Fibroblast of lung (primary cell): ENCODE measurements around the gene RAPGEF5. TPM values are rescaled to one million over a fixed set of nuclear protein-coding genes. Genes with fewer than 3 reads are reported as not detected.

Experiments used
- DNase-seq, 2 donors: peaks; one replicate each; pipeline versions ENCODE4 v3.0.0 to v3.0.0-alpha.2; 2010; ENCODE audit warnings: low read depth in 2 of 2
- H2AFZ ChIP-seq: 2 replicates; pipeline ENCODE4 v1.5.1; 2012; ENCODE audit warnings: low read length, control low read depth, inconsistent platforms
- H3K27ac ChIP-seq: 2 replicates; pipeline ENCODE4 v1.5.1; 2011; ENCODE audit warnings: low read length, control low read depth; ENCODE audit not compliant: insufficient read depth
- H3K27me3 ChIP-seq: 2 replicates; pipeline ENCODE4 v1.5.1; 2011; ENCODE audit warnings: mild to moderate bottlenecking, low read length; ENCODE audit not compliant: control insufficient read depth, insufficient read depth
- H3K36me3 ChIP-seq: 2 replicates; pipeline ENCODE4 v1.5.1; 2011; ENCODE audit warnings: low read length; ENCODE audit not compliant: control insufficient read depth, insufficient read depth
- H3K4me1 ChIP-seq: 2 replicates; pipeline ENCODE4 v1.5.1; 2011; ENCODE audit warnings: low read length; ENCODE audit not compliant: control insufficient read depth, insufficient read depth; ENCODE audit errors: extremely low read depth
- H3K4me2 ChIP-seq: 2 replicates; pipeline ENCODE4 v1.5.1; 2011; ENCODE audit warnings: low read length, control low read depth; ENCODE audit not compliant: insufficient read depth; ENCODE audit errors: extremely low read depth
- H3K4me3 ChIP-seq, 4 experiments: fragments of 200-600 bp in 1 of 4; sonication (generic) in 1 of 4; replicated peaks in 1 of 4; 2 replicates each; pipeline ENCODE4 v1.5.1; 2011 to 2016; ENCODE audit warnings: low read length in 4 of 4, low read depth in 3 of 4, mild to moderate bottlenecking in 3 of 4, control low read depth in 2 of 4, inconsistent platforms in 1 of 4, mixed read lengths in 1 of 4; ENCODE audit not compliant: insufficient read depth in 1 of 4; ENCODE audit errors: control extremely low read depth in 1 of 4
- H3K79me2 ChIP-seq: 2 replicates; pipeline ENCODE4 v1.5.1; 2012; ENCODE audit warnings: mild to moderate bottlenecking, low read length, inconsistent platforms; ENCODE audit not compliant: control insufficient read depth, insufficient read depth
- H3K9ac ChIP-seq: 2 replicates; pipeline ENCODE4 v1.5.1; 2011; ENCODE audit warnings: mild to moderate bottlenecking, low read length, control low read depth; ENCODE audit not compliant: insufficient read depth
- H3K9me3 ChIP-seq: 2 replicates; pipeline ENCODE4 v1.5.1; 2012; ENCODE audit warnings: low read depth, low read length; ENCODE audit not compliant: control insufficient read depth, insufficient read depth
- H4K20me1 ChIP-seq: 2 replicates; pipeline ENCODE4 v1.5.1; 2011; ENCODE audit warnings: low read length; ENCODE audit not compliant: control insufficient read depth, insufficient read depth; ENCODE audit errors: extremely low read depth
- EZH2 ChIP-seq: IDR thresholded peaks from 2 replicates; pipeline ENCODE4 v1.5.1; 2012; ENCODE audit warnings: low read length, control low read depth, mild to moderate bottlenecking; ENCODE audit errors: missing control alignments
- polyA plus RNA-seq, 2 donors: library from polyadenylated mRNA; depleted of rRNA in 1 of 2; stranded (reverse) in 1 of 2; unstranded in 1 of 2; fragments of >200 nt; gene quantifications; 2 replicates each; pipeline ENCODE4 v1.2.1, GENCODE V29; 2011 to 2012; ENCODE audit warnings: missing spikeins in 1 of 2
- total RNA-seq: library from RNA; depleted of rRNA; stranded (reverse); fragments of >200 nt; gene quantifications from 2 replicates; pipeline ENCODE4 v1.2.1, GENCODE V29; 2014
- TF ChIP-seq, protein P1 (sequence below), 2 donors: IDR thresholded peaks in 1 of 2; conservative IDR thresholded peaks in 1 of 2; 1 replicate in 1 of 2; 2 replicates in 1 of 2; pipeline ENCODE4 v1.5.1; 2011 to 2012; ENCODE audit warnings: low read length in 2 of 2, control low read depth in 1 of 2, inconsistent platforms in 1 of 2, low read depth in 1 of 2, mild to moderate bottlenecking in 1 of 2

The RAPGEF5 gene
- total and polyA plus RNA-seq, 2 donors (not counting 1 experiment from before 2014, with no cell fraction given): 1.4 to 1.5 TPM

DNA sequence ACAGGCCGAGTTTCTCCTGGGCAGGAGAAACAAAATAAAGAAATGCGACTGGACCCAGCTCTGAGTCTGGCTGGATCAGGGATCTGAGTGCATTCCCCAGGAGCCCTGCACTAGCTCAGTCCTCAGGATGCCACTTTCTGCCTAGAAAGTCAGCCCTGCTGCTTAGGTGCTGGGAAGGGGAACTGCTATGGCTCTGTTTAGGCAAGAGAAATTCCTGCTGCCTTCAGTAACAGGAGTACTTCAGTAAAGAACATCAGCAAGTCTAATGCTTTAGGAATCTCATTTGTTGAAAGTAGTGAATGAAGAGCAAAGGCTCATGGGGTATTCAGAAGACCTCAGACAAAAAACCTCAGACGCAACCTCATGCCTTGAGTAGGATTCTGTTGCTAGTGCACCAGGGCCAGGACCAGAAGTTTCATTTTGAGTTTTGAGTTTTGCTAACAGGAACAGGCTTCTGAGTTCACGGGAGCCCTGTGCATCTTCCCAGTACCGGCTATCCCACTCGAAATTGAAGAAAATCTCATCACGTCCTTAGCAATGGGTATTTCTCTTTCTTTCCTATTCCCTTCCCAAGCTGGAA is 240.4 kb downstream of the RAPGEF5 start:
- Histone ChIP-seq H3K27ac (no peak overlapping the region), H3K4me3 (no peak overlapping the region), H3K4me2 (no peak overlapping the region), H3K4me1 (no peaks in the 10 kb centered on the region), H3K9me3 (no peaks in the 10 kb centered on the region), H3K27me3 (no peaks in the 10 kb centered on the region), H2AFZ (no peak overlapping the region), H3K9ac (no peak overlapping the region), H4K20me1 (no peaks in the 10 kb centered on the region), H3K36me3 (no peaks in the 10 kb centered on the region), H3K79me2 (no peaks in the 10 kb centered on the region)
- TF ChIP-seq EZH2: no peak
- DNase-seq: peak in 1 of 2 donors; percentile 50

DNA sequence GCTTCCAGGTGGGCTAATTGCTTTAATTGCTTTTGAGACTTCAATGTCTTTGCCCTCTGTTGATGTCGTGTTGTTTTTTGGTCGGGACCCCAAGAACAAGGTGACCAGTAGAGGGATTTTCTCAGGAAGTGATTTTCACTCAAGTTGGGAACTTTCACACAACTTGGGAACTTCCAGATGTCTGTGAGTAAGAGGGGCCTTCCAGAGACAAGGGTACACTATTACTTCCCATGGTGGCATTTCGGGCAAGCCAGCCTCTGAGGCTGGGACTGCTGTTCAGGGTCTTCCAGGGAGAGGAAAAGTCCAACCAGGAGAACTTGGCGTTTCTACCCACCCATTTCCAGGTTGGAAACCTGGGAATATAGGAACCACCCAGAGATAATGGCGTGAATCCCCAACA is 241.3 kb downstream of the RAPGEF5 start:
- Histone ChIP-seq H3K4me1 (no peaks in the 10 kb centered on the region), H4K20me1 (no peaks in the 10 kb centered on the region), H3K27ac (no peak overlapping the region), H2AFZ (no peak overlapping the region), H3K79me2 (no peaks in the 10 kb centered on the region), H3K4me3 (no peak overlapping the region), H3K36me3 (no peaks in the 10 kb centered on the region), H3K4me2 (no peak overlapping the region), H3K27me3 (no peaks in the 10 kb centered on the region), H3K9me3 (no peaks in the 10 kb centered on the region), H3K9ac (no peak overlapping the region)
- TF ChIP-seq EZH2: no peak
- TF ChIP-seq, protein P1, sequence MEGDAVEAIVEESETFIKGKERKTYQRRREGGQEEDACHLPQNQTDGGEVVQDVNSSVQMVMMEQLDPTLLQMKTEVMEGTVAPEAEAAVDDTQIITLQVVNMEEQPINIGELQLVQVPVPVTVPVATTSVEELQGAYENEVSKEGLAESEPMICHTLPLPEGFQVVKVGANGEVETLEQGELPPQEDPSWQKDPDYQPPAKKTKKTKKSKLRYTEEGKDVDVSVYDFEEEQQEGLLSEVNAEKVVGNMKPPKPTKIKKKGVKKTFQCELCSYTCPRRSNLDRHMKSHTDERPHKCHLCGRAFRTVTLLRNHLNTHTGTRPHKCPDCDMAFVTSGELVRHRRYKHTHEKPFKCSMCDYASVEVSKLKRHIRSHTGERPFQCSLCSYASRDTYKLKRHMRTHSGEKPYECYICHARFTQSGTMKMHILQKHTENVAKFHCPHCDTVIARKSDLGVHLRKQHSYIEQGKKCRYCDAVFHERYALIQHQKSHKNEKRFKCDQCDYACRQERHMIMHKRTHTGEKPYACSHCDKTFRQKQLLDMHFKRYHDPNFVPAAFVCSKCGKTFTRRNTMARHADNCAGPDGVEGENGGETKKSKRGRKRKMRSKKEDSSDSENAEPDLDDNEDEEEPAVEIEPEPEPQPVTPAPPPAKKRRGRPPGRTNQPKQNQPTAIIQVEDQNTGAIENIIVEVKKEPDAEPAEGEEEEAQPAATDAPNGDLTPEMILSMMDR (conservative IDR thresholded peaks at IDR 0.05 in 1 of 2, IDR thresholded peaks at IDR 0.05 in 1 of 2; ENCODE audit: low read depth in 1 of 2, low read length in 2 of 2): no peak
- DNase-seq: no peak

DNA sequence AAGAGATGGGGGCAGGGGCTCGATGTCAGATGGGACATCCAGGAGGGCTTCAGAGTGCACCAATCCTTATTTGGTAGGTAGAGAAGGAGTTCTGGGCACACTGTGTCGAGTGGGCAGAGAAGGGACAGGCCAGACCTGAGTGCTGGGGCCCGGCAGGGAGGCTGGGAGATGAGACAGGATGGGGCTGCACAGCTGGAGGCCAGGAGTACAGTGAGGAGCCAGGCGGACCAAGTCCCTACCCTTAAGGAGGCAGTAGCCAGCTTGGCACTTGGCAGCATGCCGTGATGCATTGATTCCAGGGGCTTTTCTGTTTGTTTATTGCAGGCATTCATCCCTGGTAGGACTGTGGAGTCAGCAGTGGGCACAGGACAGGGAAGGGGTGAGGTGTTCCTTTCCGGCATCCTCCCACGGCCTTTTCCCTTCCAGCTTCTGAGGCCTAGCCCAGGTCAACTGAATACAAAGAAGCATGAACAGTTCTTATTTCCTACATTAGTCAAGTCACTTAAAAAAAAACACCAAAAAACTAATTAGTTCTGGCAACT is 242.4 kb downstream of the RAPGEF5 start:
- Histone ChIP-seq H3K4me3 (no peak overlapping the region), H3K36me3 (no peaks in the 10 kb centered on the region), H3K27ac (no peak overlapping the region), H3K27me3 (no peaks in the 10 kb centered on the region), H2AFZ (no peak overlapping the region), H4K20me1 (no peaks in the 10 kb centered on the region), H3K9me3 (no peaks in the 10 kb centered on the region), H3K79me2 (no peaks in the 10 kb centered on the region), H3K9ac (no peak overlapping the region), H3K4me1 (no peaks in the 10 kb centered on the region), H3K4me2 (no peak overlapping the region)
- no peak for TF ChIP-seq EZH2
- TF ChIP-seq, protein P1 (conservative IDR thresholded peaks at IDR 0.05 in 1 of 2, IDR thresholded peaks at IDR 0.05 in 1 of 2; ENCODE audit: low read depth in 1 of 2, low read length in 2 of 2): no peak
- no peak for DNase-seq
